Muscle layer of duodenum (tissue), 2 donors: Measurements from ENCODE around the gene DHRS12.

ENCODE experiments used
- H3K27ac ChIP-seq: one replicate; pipeline ENCODE4 v1.7.0; 2013; ENCODE audit warnings: mild to moderate bottlenecking, low read length
- H3K27me3 ChIP-seq: one replicate; pipeline ENCODE4 v1.7.0; 2013; ENCODE audit warnings: low read depth, mild to moderate bottlenecking, control low read depth, low read length
- H3K36me3 ChIP-seq, 2 donors: one replicate each; pipeline ENCODE4 v1.7.0; 2013; ENCODE audit warnings: low read length in 2 of 2, control low read depth in 1 of 2, mild to moderate bottlenecking in 1 of 2; ENCODE audit not compliant: insufficient read depth in 2 of 2, control insufficient read depth in 1 of 2
- H3K4me1 ChIP-seq, 2 donors: one replicate each; pipeline ENCODE4 v1.7.0; 2013; ENCODE audit warnings: low read length in 2 of 2, mild to moderate bottlenecking in 2 of 2, control low read depth in 1 of 2, moderate library complexity in 1 of 2; ENCODE audit not compliant: insufficient read depth in 2 of 2, control insufficient read depth in 1 of 2
- H3K4me3 ChIP-seq, 2 donors: one replicate each; pipeline ENCODE4 v1.7.0; 2013; ENCODE audit warnings: low read length in 2 of 2, low read depth in 1 of 2, mild to moderate bottlenecking in 1 of 2
- H3K9me3 ChIP-seq, 2 donors: one replicate each; pipeline ENCODE4 v1.7.0; 2013; ENCODE audit warnings: low read length in 2 of 2, control low read depth in 1 of 2, mild to moderate bottlenecking in 1 of 2; ENCODE audit not compliant: control insufficient read depth in 1 of 2
- donor health status: healthy.

The DHRS12 gene

GRCh38 chr13:51777921-51778320 lies 26.0 kb downstream of the DHRS12 start:
- Histone ChIP-seq H3K27me3 (no peaks in the 10 kb centered on the region), H3K4me3 (no peak overlapping the region), H3K4me1 (no peaks in the 10 kb centered on the region), H3K9me3 (no peaks in the 10 kb centered on the region), H3K36me3 (peaks cover 0 to 2% of the 10 kb centered on the region in 2 donors), H3K27ac (no peak overlapping the region)

- Histone ChIP-seq H3K9me3 (no peaks in the 10 kb centered on the region), H3K36me3 (peaks cover 4% of the 10 kb centered on the region in 2 donors), H3K27me3 (no peaks in the 10 kb centered on the region), H3K27ac (no peak overlapping the region), H3K4me3 (no peak overlapping the region), H3K4me1 (no peaks in the 10 kb centered on the region)
Observed at GRCh38 chr13:51776179-51776578, 27.8 kb downstream of the DHRS12 start.

GRCh38 chr13:51773515-51773914 lies 30.4 kb downstream of the DHRS12 start:
- Histone ChIP-seq H3K4me3 (no peak overlapping the region), H3K4me1 (peaks cover 0 to 12% of the 10 kb centered on the region in 2 donors), H3K9me3 (no peaks in the 10 kb centered on the region), H3K36me3 (peaks cover 4% of the 10 kb centered on the region in 2 donors), H3K27me3 (no peaks in the 10 kb centered on the region), H3K27ac (no peak overlapping the region)

- H3K4me3 ChIP-seq: no peak overlapping the region
- peaks cover 0 to 12% of the 10 kb centered on the region in 2 donors for H3K4me1 ChIP-seq
- H3K27ac ChIP-seq: no peak overlapping the region
- H3K36me3 ChIP-seq: peaks cover 4% of the 10 kb centered on the region in 2 donors
- H3K27me3 ChIP-seq: no peaks in the 10 kb centered on the region
- no peaks in the 10 kb centered on the region for H3K9me3 ChIP-seq
Observed at GRCh38 chr13:51772781-51773180, 31.2 kb downstream of the DHRS12 start.

- Histone ChIP-seq H3K4me3 (no peak overlapping the region), H3K36me3 (peaks cover 4% of the 10 kb centered on the region in 2 donors), H3K4me1 (peaks cover 0 to 12% of the 10 kb centered on the region in 2 donors), H3K27ac (no peak overlapping the region), H3K9me3 (no peaks in the 10 kb centered on the region), H3K27me3 (no peaks in the 10 kb centered on the region)
Observed at GRCh38 chr13:51772105-51772455, 31.9 kb downstream of the DHRS12 start.

GRCh38 chr13:51771418-51772104 lies 32.4 kb downstream of the DHRS12 start:
- H3K4me3 ChIP-seq: no peak overlapping the region
- no peaks in the 10 kb centered on the region for H3K9me3 ChIP-seq
- H3K4me1 ChIP-seq: peaks cover 0 to 12% of the 10 kb centered on the region in 2 donors
- no peaks in the 10 kb centered on the region for H3K27me3 ChIP-seq
- H3K36me3 ChIP-seq: peaks cover 4% of the 10 kb centered on the region in 2 donors
- no peak overlapping the region for H3K27ac ChIP-seq

GRCh38 chr13:51770681-51771417 lies 33.1 kb downstream of the DHRS12 start:
- H3K27ac ChIP-seq: no peak overlapping the region
- H3K27me3 ChIP-seq: no peaks in the 10 kb centered on the region
- peaks cover 0 to 12% of the 10 kb centered on the region in 2 donors for H3K4me1 ChIP-seq
- H3K4me3 ChIP-seq: no peak overlapping the region
- H3K36me3 ChIP-seq: peaks cover 4% of the 10 kb centered on the region in 2 donors
- H3K9me3 ChIP-seq: no peaks in the 10 kb centered on the region

- Histone ChIP-seq H3K4me1 (peaks cover 0 to 12% of the 10 kb centered on the region in 2 donors), H3K4me3 (no peak overlapping the region), H3K27ac (no peak overlapping the region), H3K27me3 (no peaks in the 10 kb centered on the region), H3K9me3 (no peaks in the 10 kb centered on the region), H3K36me3 (peaks cover 4% of the 10 kb centered on the region in 2 donors)
Observed at GRCh38 chr13:51770160-51770559, 33.8 kb downstream of the DHRS12 start.

- Histone ChIP-seq H3K36me3 (peaks cover 4% of the 10 kb centered on the region in 2 donors), H3K27ac (no peak overlapping the region), H3K4me1 (peaks cover 5 to 17% of the 10 kb centered on the region in 2 donors), H3K9me3 (no peaks in the 10 kb centered on the region), H3K4me3 (no peak overlapping the region), H3K27me3 (no peaks in the 10 kb centered on the region)
Observed at GRCh38 chr13:51769455-51770127, 34.4 kb downstream of the DHRS12 start.

- H3K9me3 ChIP-seq: no peaks in the 10 kb centered on the region
- no peak overlapping the region for H3K27ac ChIP-seq
Observed at GRCh38 chr13:51768976-51769375, 35.0 kb downstream of the DHRS12 start.

GRCh38 chr13:51768378-51768921 lies 35.5 kb downstream of the DHRS12 start:
- Histone ChIP-seq H3K4me1 (peaks cover 11 to 17% of the 10 kb centered on the region in 2 donors), H3K4me3 (no peak overlapping the region), H3K9me3 (no peaks in the 10 kb centered on the region), H3K27ac (no peak overlapping the region), H3K36me3 (peaks cover 4% of the 10 kb centered on the region in 2 donors), H3K27me3 (no peaks in the 10 kb centered on the region)

More at GRCh38 chr13:51768976-51769375, 35.0 kb downstream of the DHRS12 start:
- Histone ChIP-seq H3K4me1 (peaks cover 11 to 17% of the 10 kb centered on the region in 2 donors), H3K27me3 (no peaks in the 10 kb centered on the region), H3K4me3 (no peak overlapping the region), H3K36me3 (peaks cover 4% of the 10 kb centered on the region in 2 donors)
